CD4-positive, alpha-beta T cell (primary cell): Measurements from ENCODE around the gene RET. TPM values are rescaled to one million over a fixed set of nuclear protein-coding genes. Genes with fewer than 3 reads are reported as not detected.

ENCODE experiments used
- ATAC-seq: fragments of 200-7000 bp; cut with Tn5 transposase; one replicate; pipeline ENCODE4 v1.10.0; 2022; ENCODE audit warnings: mild to moderate bottlenecking; ENCODE audit not compliant: poor library complexity
- CTCF ChIA-PET: fragments of 350-600 bp; sonication (Branson Sonifier 250); formaldehyde crosslinking; loops from one replicate; lab custom pipeline; 2021; ENCODE audit warnings: antibody characterized with exemption, inconsistent platforms; lab: Charles Lee
- POLR2A ChIA-PET: fragments of 350-600 bp; sonication (Branson Sonifier 250); formaldehyde crosslinking; loops from one replicate; lab custom pipeline; 2021; ENCODE audit warnings: antibody characterized with exemption, inconsistent platforms; lab: Charles Lee
- DNase-seq, 14 experiments: peaks; one replicate each; pipeline ENCODE4 v3.0.0-alpha.2; 2013 to 2020; ENCODE audit warnings: mixed read lengths in 2 of 14
- H3K27ac ChIP-seq, 2 donors: one replicate each; pipeline versions ENCODE4 v1.5.1 to v1.7.0; 2013; ENCODE audit warnings: low read length in 2 of 2, low read depth in 1 of 2, mild to moderate bottlenecking in 1 of 2
- H3K27me3 ChIP-seq, 2 experiments: 1 replicate in 1 of 2; 2 replicates in 1 of 2; pipeline versions ENCODE4 v1.6.1 to v1.7.0; 2013; ENCODE audit warnings: low read length in 2 of 2, control low read depth in 1 of 2, mild to moderate bottlenecking in 1 of 2, moderate library complexity in 1 of 2; ENCODE audit not compliant: insufficient read depth in 2 of 2, control insufficient read depth in 1 of 2
- H3K36me3 ChIP-seq: one replicate; pipeline ENCODE4 v1.6.1; 2013; ENCODE audit warnings: low read length, control low read depth; ENCODE audit not compliant: insufficient read depth
- H3K4me1 ChIP-seq: one replicate; pipeline ENCODE4 v1.6.1; 2013; ENCODE audit warnings: low read length, control low read depth; ENCODE audit not compliant: insufficient read depth
- H3K4me3 ChIP-seq: one replicate; pipeline ENCODE4 v1.5.1; 2013; ENCODE audit warnings: mild to moderate bottlenecking, low read length, moderate library complexity
- H3K9me3 ChIP-seq, 2 experiments: 1 replicate in 1 of 2; 2 replicates in 1 of 2; pipeline versions ENCODE4 v1.6.1 to v1.7.0; 2013; ENCODE audit warnings: low read length in 2 of 2, mild to moderate bottlenecking in 2 of 2, control low read depth in 1 of 2, moderate library complexity in 1 of 2; ENCODE audit not compliant: control insufficient read depth in 1 of 2, insufficient read depth in 1 of 2
- H3K27ac Mint-ChIP-seq: one replicate; pipeline ENCODE4 v1.8.0; 2020; ENCODE audit warnings: mixed read lengths
- H3K27me3 Mint-ChIP-seq: one replicate; pipeline ENCODE4 v1.8.0; 2021; ENCODE audit warnings: mixed read lengths
- H3K36me3 Mint-ChIP-seq: one replicate; pipeline ENCODE4 v1.8.0; 2021; ENCODE audit warnings: low read depth, mixed read lengths
- H3K4me1 Mint-ChIP-seq: one replicate; pipeline ENCODE4 v1.8.0; 2021; ENCODE audit warnings: low read depth, mixed read lengths
- H3K4me3 Mint-ChIP-seq: one replicate; pipeline ENCODE4 v1.8.0; 2020; ENCODE audit warnings: mild to moderate bottlenecking, mixed read lengths
- H3K9me3 Mint-ChIP-seq: one replicate; pipeline ENCODE4 v1.8.0; 2020; ENCODE audit warnings: mixed read lengths
- CTCF ChIP-seq: fragments of 200-600 bp; IDR thresholded peaks from one replicate; pipeline ENCODE4 v1.8.0; 2022; ENCODE audit warnings: antibody characterized with exemption, mild to moderate bottlenecking
- intact Hi-C, 2 experiments: fragments of 100-400 bp; cut with DNase I in 1 of 2; cut with micrococcal nuclease in 1 of 2; formaldehyde crosslinking; loops; one replicate each; pipeline versions ENCODE4 v1.15.1 to v1.9.0; 2023 to 2025; cut with DNase I, micrococcal nuclease
- total RNA-seq, 174 experiments: library from RNA in 2 of 174; stranded (reverse) in 2 of 174; gene quantifications; one replicate each; pipeline ENCODE4 v1.2.3 and lab custom pipeline; 2021 to 2026

RET gene
- total RNA-seq, 2 experiments from 2014 or later = not detected

GRCh38 chr10:43119416-43120115, 42.7 kb downstream of the RET start:
- intact Hi-C loops = no loop called here
- no peaks in the 10 kb centered on the region for H3K36me3 ChIP-seq
- H3K27ac ChIP-seq = no peak overlapping the region
- peaks cover 33% of the 10 kb centered on the region for H3K4me1 ChIP-seq
- peak in 1 of 14 experiments; percentile 32 for DNase-seq
- Mint-ChIP-seq H3K27me3 (no peaks in the 10 kb centered on the region), H3K36me3 (no peaks in the 10 kb centered on the region), H3K9me3 (no peaks in the 10 kb centered on the region), H3K4me3 (no peak overlapping the region), H3K4me1 (peaks cover 22% of the 10 kb centered on the region), H3K27ac (no peak overlapping the region)
- ATAC-seq = no peak
- no peaks in the 10 kb centered on the region for H3K27me3 ChIP-seq
- no peak for TF ChIP-seq CTCF
- no peak overlapping the region for H3K4me3 ChIP-seq
- ChIA-PET POLR2A (interaction anchor here (0.9 to 3.3 kb wide), 2 partner anchors 19 to 82 kb away, joined by 3 to 38 read pairs; partner anchors contain the start of gene CSGALNACT2), CTCF (interaction anchor here (1.2 kb wide), 1 partner anchor 15 kb away, joined by 3 read pairs; no protein-coding TSS in a partner anchor)
- no peaks in the 10 kb centered on the region for H3K9me3 ChIP-seq

GRCh38 chr10:43120116-43120928, 43.5 kb downstream of the RET start:
- Histone ChIP-seq H3K27ac (peak overlapping the region in 1 of 2 donors; percentile 50), H3K4me3 (no peak overlapping the region), H3K9me3 (no peaks in the 10 kb centered on the region), H3K27me3 (no peaks in the 10 kb centered on the region), H3K4me1 (peaks cover 33% of the 10 kb centered on the region), H3K36me3 (no peaks in the 10 kb centered on the region)
- DNase-seq (peak in 1 of 14 experiments; percentile 26), ATAC-seq (no peak)
- H3K4me1 Mint-ChIP-seq = peaks cover 22% of the 10 kb centered on the region
- CTCF ChIA-PET = interaction anchor here (1.0 to 1.2 kb wide), 3 partner anchors 15 to 82 kb away, joined by 3 read pairs; no protein-coding TSS in a partner anchor
- intact Hi-C loops = no loop called here
- no peaks in the 10 kb centered on the region for H3K27me3 Mint-ChIP-seq
- H3K9me3 Mint-ChIP-seq = no peaks in the 10 kb centered on the region
- no peaks in the 10 kb centered on the region for H3K36me3 Mint-ChIP-seq
- H3K27ac Mint-ChIP-seq = peak overlapping the region; percentile 50
- no peak for TF ChIP-seq CTCF
- H3K4me3 Mint-ChIP-seq = no peak overlapping the region
- POLR2A ChIA-PET = interaction anchor here (0.9 to 3.3 kb wide), 4 partner anchors 9 to 82 kb away, joined by 3 to 38 read pairs (median 3); partner anchors contain the start of gene CSGALNACT2

GRCh38 chr10:43120929-43121314, 44.1 kb downstream of the RET start:
- peaks cover 35% of the 10 kb centered on the region for H3K4me1 ChIP-seq
- ATAC-seq (peak; percentile 84), DNase-seq (peak in 10 of 14 experiments; percentile 12 to 82 (median 42))
- no peaks in the 10 kb centered on the region for H3K27me3 ChIP-seq
- Mint-ChIP-seq H3K4me3 (no peak overlapping the region), H3K27ac (peak overlapping the region; percentile 50), H3K9me3 (no peaks in the 10 kb centered on the region), H3K27me3 (no peaks in the 10 kb centered on the region), H3K4me1 (peaks cover 22% of the 10 kb centered on the region), H3K36me3 (no peaks in the 10 kb centered on the region)
- H3K27ac ChIP-seq = peak overlapping the region in 1 of 2 donors; percentile 50
- ChIA-PET CTCF (interaction anchor here (1.0 to 1.2 kb wide), 3 partner anchors 16 to 81 kb away, joined by 3 read pairs; no protein-coding TSS in a partner anchor), POLR2A (interaction anchor here (0.9 to 3.3 kb wide), 3 partner anchors 10 to 18 kb away, joined by 3 to 38 read pairs (median 3); partner anchors contain the start of gene CSGALNACT2)
- intact Hi-C loops = no loop called here
- H3K36me3 ChIP-seq = no peaks in the 10 kb centered on the region
- TF ChIP-seq CTCF = no peak
- no peak overlapping the region for H3K4me3 ChIP-seq
- no peaks in the 10 kb centered on the region for H3K9me3 ChIP-seq
